Measurements from ENCODE around the gene ACTL6B. TPM values are rescaled to one million over a fixed set of nuclear protein-coding genes. Genes with fewer than 3 reads are reported as not detected.
A peak's percentile ranks its signal among the peaks of the same experiment; 100 is the strongest.

Gene ACTL6B
- polyA plus RNA-seq, 1 of the 3 experiments (the other 2 are of a cell fraction), result 0.67 TPM

GRCh38 chr7:100654908-100655831 is 1.1 kb downstream of the ACTL6B start (continued):
- no peak for TF ChIP-seq GATA2 (CRISPR knock-in tag; IDR thresholded peaks at IDR 0.05)
- no peak for TF ChIP-seq NRF1 (IDR thresholded peaks at IDR 0.05; ENCODE audit: low read depth, low read length)
- TF ChIP-seq TAF1 (IDR thresholded peaks at IDR 0.05; ENCODE audit: borderline replicate concordance, low read depth, low read length), result no peak
- no peak for TF ChIP-seq ZBTB33 (IDR thresholded peaks at IDR 0.05; ENCODE audit: borderline replicate concordance, low read depth)

- no peaks in the 10 kb centered on the region for H3K36me3 ChIP-seq (replicated peaks in 1 of 2; ENCODE audit: control insufficient read depth in 1 of 2, insufficient read depth in 2 of 2, low read length in 1 of 2)
- ChIA-PET CTCF (interaction anchor here (1.2 to 12.8 kb wide), 3 partner anchors 16 to 41 kb away, joined by 3 to 109 read pairs (median 7); no protein-coding TSS in a partner anchor), POLR2A (no interaction called here)
- no peak overlapping the region for H3K4me3 ChIP-seq (ENCODE audit: low read depth in 2 of 2, low read length in 1 of 2)
- H3K27ac ChIP-seq (ENCODE audit: low read depth in 2 of 2, low read length in 1 of 2), result no peak overlapping the region
- H3F3A ChIP-seq (replicated peaks; ENCODE audit: insufficient read depth), result no peaks in the 10 kb centered on the region
- no peak overlapping the region for H3K9ac ChIP-seq
- H2AFZ ChIP-seq (ENCODE audit: low read depth), result no peak overlapping the region
- no peaks in the 10 kb centered on the region for H4K20me1 ChIP-seq (ENCODE audit: insufficient read depth)
- no peaks in the 10 kb centered on the region for H3K9me2 ChIP-seq
- no peak for DNase-seq
- no peak for TF ChIP-seq GABPA (IDR thresholded peaks at IDR 0.05; ENCODE audit: low read depth)
- no peak for TF ChIP-seq GATA2 (CRISPR knock-in tag; IDR thresholded peaks at IDR 0.05)
- no peak for TF ChIP-seq EP300 (IDR thresholded peaks at IDR 0.05; ENCODE audit: borderline replicate concordance in 1 of 2, low read depth in 1 of 2, low read length in 1 of 2)
- no peaks in the 10 kb centered on the region for H3K9me3 ChIP-seq
- H3K4me1 ChIP-seq (ENCODE audit: control insufficient read depth in 1 of 2, insufficient read depth in 2 of 2, low read depth in 1 of 2, low read length in 1 of 2), result no peaks in the 10 kb centered on the region; a peak in 1 of 4 replicates
- WGBS (ENCODE audit: low lambda C conversion rate), result 81% methylated on average over 13 of the region's 15 CpGs
- peaks cover 12% of the 10 kb centered on the region for H3K27me3 ChIP-seq (ENCODE audit: insufficient read depth)
- no peaks in the 10 kb centered on the region for H3K79me2 ChIP-seq (ENCODE audit: insufficient read depth)
- H3K4me2 ChIP-seq, result no peak overlapping the region
Observed at GRCh38 chr7:100649826-100650565, 6.3 kb downstream of the ACTL6B start.

- CTCF ChIA-PET, result interaction anchor here (0.9 to 12.8 kb wide), 5 partner anchors 8 to 82 kb away, joined by 3 to 109 read pairs (median 4); partner anchors contain the start of gene ACTL6B
- Histone ChIP-seq H3K9me3 (no peaks in the 10 kb centered on the region), H3K79me2 (ENCODE audit: insufficient read depth) (no peaks in the 10 kb centered on the region), H2AFZ (ENCODE audit: low read depth) (no peak overlapping the region), H3K4me3 (ENCODE audit: low read depth in 2 of 2, low read length in 1 of 2) (no peak overlapping the region), H3F3A (replicated peaks; ENCODE audit: insufficient read depth) (no peaks in the 10 kb centered on the region), H4K20me1 (ENCODE audit: insufficient read depth) (no peaks in the 10 kb centered on the region), H3K9ac (no peak overlapping the region), H3K4me2 (no peak overlapping the region), H3K9me2 (no peaks in the 10 kb centered on the region), H3K27ac (ENCODE audit: low read depth in 2 of 2, low read length in 1 of 2) (no peak overlapping the region), H3K36me3 (replicated peaks in 1 of 2; ENCODE audit: control insufficient read depth in 1 of 2, insufficient read depth in 2 of 2, low read length in 1 of 2) (no peaks in the 10 kb centered on the region), H3K4me1 (ENCODE audit: control insufficient read depth in 1 of 2, insufficient read depth in 2 of 2, low read depth in 1 of 2, low read length in 1 of 2) (peaks cover 0 to 9% of the 10 kb centered on the region in 2 experiments; a peak in 1 of 4 replicates), H3K27me3 (ENCODE audit: insufficient read depth) (peaks cover 7% of the 10 kb centered on the region; the same call in 1 of the 2 replicates)
- WGBS (ENCODE audit: low lambda C conversion rate), result 89% methylated on average over 8 of the region's 11 CpGs
- DNase-seq, result peak; percentile 75
- POLR2A ChIA-PET, result interaction anchor here (0.5 to 1.5 kb wide), 2 partner anchors 10 to 30 kb away, joined by 3 to 4 read pairs; partner anchors contain the start of gene GNB2
- TF ChIP-seq ZBTB33 (IDR thresholded peaks at IDR 0.05; ENCODE audit: borderline replicate concordance, low read depth), result no peak
- no peak for TF ChIP-seq USF1 (IDR thresholded peaks at IDR 0.05; ENCODE audit: borderline replicate concordance, low read depth)
- TF ChIP-seq IRF3 (IDR thresholded peaks at IDR 0.05; ENCODE audit: low read depth, low read length), result no peak
- no peak for TF ChIP-seq PBX3 (IDR thresholded peaks at IDR 0.05)
- no peak for TF ChIP-seq MXI1 (IDR thresholded peaks at IDR 0.05; ENCODE audit: low read depth, low read length)
- no peak for TF ChIP-seq FOXJ3 (CRISPR knock-in tag; IDR thresholded peaks at IDR 0.05)
- TF ChIP-seq SMC3 (IDR thresholded peaks at IDR 0.05; ENCODE audit: low read depth, low read length), result no peak
- TF ChIP-seq CHD2 (IDR thresholded peaks at IDR 0.05; ENCODE audit: low read length, partially characterized antibody), result no peak
- TF ChIP-seq EZH2phosphoT487 (IDR thresholded peaks at IDR 0.05; ENCODE audit: borderline replicate concordance, low read depth), result no peak
Observed at GRCh38 chr7:100642534-100642907, 13.7 kb downstream of the ACTL6B start.
